NCI-H1048 (cell line): ENCODE results near the gene KRTAP4-7.
A peak's percentile ranks its signal among the peaks of the same experiment; 100 is the strongest.
"Not testable (repeated sequence)": the region's sequence is repeated elsewhere in the genome, so short reads cannot be mapped to it uniquely, and the experiment has no call there.

ENCODE experiments used
- DNase-seq: peaks from one replicate; lab custom pipeline; 2025; lab: John Stamatoyannopoulos, UW

Gene KRTAP4-7

GRCh38 chr17:41065016-41065689 lies 18.8 kb upstream of the KRTAP4-7 start:
- not testable (repeated sequence) for DNase-seq

GRCh38 chr17:41065829-41066624 lies 17.9 kb upstream of the KRTAP4-7 start, which contains the start of gene KRTAP2-4:
TSS of gene KRTAP2-4 (minus strand) at chr17:41065879. CDS start at chr17:41065845, 34 bp downstream.
- no peak for DNase-seq

- no peak for DNase-seq
These were observed 16.7 kb upstream of the KRTAP4-7 start for GRCh38 chr17:41067281-41067680.

GRCh38 chr17:41069031-41069430 lies 14.9 kb upstream of the KRTAP4-7 start:
- DNase-seq = no peak

- DNase-seq = no peak
These were observed 12.2 kb upstream of the KRTAP4-7 start for GRCh38 chr17:41071606-41072360.

GRCh38 chr17:41073676-41074075 lies 10.3 kb upstream of the KRTAP4-7 start:
- DNase-seq = no peak

- DNase-seq = no peak
These were observed 7.2 kb upstream of the KRTAP4-7 start for GRCh38 chr17:41076788-41077187.

GRCh38 chr17:41082626-41083025 lies 1.3 kb upstream of the KRTAP4-7 start:
- DNase-seq = no peak

- not testable (repeated sequence) for DNase-seq
These were observed 523 bp upstream of the KRTAP4-7 start for GRCh38 chr17:41083427-41083826.

GRCh38 chr17:41088760-41089352 lies 4.9 kb downstream of the KRTAP4-7 start:
- not testable (repeated sequence) for DNase-seq

GRCh38 chr17:41096055-41096454 lies 12.1 kb downstream of the KRTAP4-7 start:
- DNase-seq = peak; percentile 53

- DNase-seq = no peak
These were observed 14.1 kb downstream of the KRTAP4-7 start, which contains the start of gene KRTAP4-8 for GRCh38 chr17:41098042-41098441. TSS of gene KRTAP4-8 (minus strand) at chr17:41098142. CDS start at chr17:41098084, 58 bp downstream.

- DNase-seq = no peak
These were observed 14.5 kb downstream of the KRTAP4-7 start for GRCh38 chr17:41098481-41098880.

GRCh38 chr17:41099682-41100480 lies 15.9 kb downstream of the KRTAP4-7 start:
- DNase-seq = not testable (repeated sequence)

GRCh38 chr17:41101586-41102259 lies 17.8 kb downstream of the KRTAP4-7 start, which contains the start of gene KRTAP4-16:
TSS of gene KRTAP4-16 (minus strand) at chr17:41102209. CDS start at chr17:41102209, 0 bp downstream.
- no peak for DNase-seq

GRCh38 chr17:41103896-41104295 lies 19.9 kb downstream of the KRTAP4-7 start:
- DNase-seq = no peak

GRCh38 chr17:41104386-41105038 lies 20.6 kb downstream of the KRTAP4-7 start:
- not testable (repeated sequence) for DNase-seq

- not testable (repeated sequence) for DNase-seq
These were observed 21.4 kb downstream of the KRTAP4-7 start, which contains the start of gene KRTAP4-9 for GRCh38 chr17:41105347-41105746. TSS of gene KRTAP4-9 (plus strand) at chr17:41105389. CDS start at chr17:41105389, 0 bp downstream.

GRCh38 chr17:41107941-41108450 lies 24.0 kb downstream of the KRTAP4-7 start:
- no peak for DNase-seq
